Activated CD4-positive, alpha-beta T cell treated with anti-CD3 and anti-CD28 coated beads, Interleukin-2, amount 10 ng/mL, durations not matched to agents 24 days and 14 days (primary cell): ENCODE data around the gene MRPL18. TPM values are rescaled to one million over a fixed set of nuclear protein-coding genes. Genes with fewer than 3 reads are reported as not detected.

Experiments used
- total RNA-seq: library from RNA; stranded (reverse); gene quantifications from 2 replicates; pipeline ENCODE4 v1.2.3, GENCODE V29; 2022

MRPL18 gene
- total RNA-seq, 1 donor from 2014 or later, result 112 TPM

Other genes starting within 250 kb of the MRPL18 start
- gene SOD2, start 97.2 kb upstream of the MRPL18 start, total RNA-seq, result 83.0 and 88.3 TPM in 2 replicates
- 107 and 109 TPM in 2 replicates for gene WTAP, start 63.0 kb upstream of the MRPL18 start, total RNA-seq
- gene ACAT2, start 28.4 kb upstream of the MRPL18 start, total RNA-seq, result 85.3 and 88.2 TPM in 2 replicates
- gene TCP1, start 865 bp upstream of the MRPL18 start, total RNA-seq, result 528 and 531 TPM in 2 replicates
- 0.40 and 0.97 TPM in 2 replicates for gene PNLDC1, start 9.8 kb downstream of the MRPL18 start, total RNA-seq
- not detected in 2 replicates for gene MAS1, start 100.5 kb downstream of the MRPL18 start, total RNA-seq
- 75.1 and 77.9 TPM in 2 replicates for gene IGF2R, start 178.6 kb downstream of the MRPL18 start, total RNA-seq